Stimulated activated naive CD8-positive, alpha-beta T cell treated with anti-CD3 and anti-CD28 coated beads, Interleukin-15, Interleukin-2, amounts not matched to agents 100 ng/mL and 50 ng/mL, for 24 hours (primary cell): Measurements from ENCODE around the gene PLAAT3.
A peak's percentile ranks its signal among the peaks of the same experiment; 100 is the strongest.
"Not testable (repeated sequence)": the region's sequence is repeated elsewhere in the genome, so short reads cannot be mapped to it uniquely, and the experiment has no call there.

Experiments
- H3K27ac Mint-ChIP-seq: one replicate; pipeline ENCODE4 v1.8.0; 2021; ENCODE audit warnings: mild to moderate bottlenecking, mixed read lengths
- H3K27me3 Mint-ChIP-seq: one replicate; pipeline ENCODE4 v1.8.0; 2021; ENCODE audit warnings: mixed read lengths
- H3K36me3 Mint-ChIP-seq: one replicate; pipeline ENCODE4 v1.8.0; 2021; ENCODE audit warnings: low read depth, mixed read lengths
- H3K4me1 Mint-ChIP-seq: one replicate; pipeline ENCODE4 v1.8.0; 2021; ENCODE audit warnings: low read depth, mixed read lengths
- H3K4me3 Mint-ChIP-seq: one replicate; pipeline ENCODE4 v1.8.0; 2021; ENCODE audit warnings: mild to moderate bottlenecking, mixed read lengths
- H3K9me3 Mint-ChIP-seq: one replicate; pipeline ENCODE4 v1.8.0; 2021; ENCODE audit warnings: mixed read lengths

Gene PLAAT3

GRCh38 chr11:63592975-63593395, 21.2 kb downstream of the PLAAT3 start:
- Mint-ChIP-seq H3K4me3 (no peak overlapping the region), H3K27ac (no peak overlapping the region), H3K36me3 (peaks cover 5% of the 10 kb centered on the region), H3K27me3 (no peaks in the 10 kb centered on the region), H3K4me1 (no peaks in the 10 kb centered on the region), H3K9me3 (no peaks in the 10 kb centered on the region)

GRCh38 chr11:63590024-63590788, 24.0 kb downstream of the PLAAT3 start:
- H3K27me3 Mint-ChIP-seq, result no peaks in the 10 kb centered on the region
- H3K4me1 Mint-ChIP-seq, result no peaks in the 10 kb centered on the region
- H3K36me3 Mint-ChIP-seq, result peaks cover 5% of the 10 kb centered on the region
- H3K9me3 Mint-ChIP-seq, result no peaks in the 10 kb centered on the region
- no peak overlapping the region for H3K27ac Mint-ChIP-seq
- no peak overlapping the region for H3K4me3 Mint-ChIP-seq

- no peak overlapping the region for H3K4me3 Mint-ChIP-seq
- no peak overlapping the region for H3K27ac Mint-ChIP-seq
- H3K27me3 Mint-ChIP-seq, result no peaks in the 10 kb centered on the region
- H3K36me3 Mint-ChIP-seq, result peaks cover 5% of the 10 kb centered on the region
- H3K4me1 Mint-ChIP-seq, result no peaks in the 10 kb centered on the region
- H3K9me3 Mint-ChIP-seq, result no peaks in the 10 kb centered on the region
These were observed 25.2 kb downstream of the PLAAT3 start for GRCh38 chr11:63589000-63589399.

- Mint-ChIP-seq H3K9me3 (peaks cover 10% of the 10 kb centered on the region), H3K4me3 (no peak overlapping the region), H3K27ac (no peak overlapping the region), H3K27me3 (no peaks in the 10 kb centered on the region), H3K4me1 (peaks cover 15% of the 10 kb centered on the region), H3K36me3 (peaks cover 11% of the 10 kb centered on the region)
These were observed 27.6 kb downstream of the PLAAT3 start for GRCh38 chr11:63586451-63587166.

- Mint-ChIP-seq H3K9me3 (peaks cover 21% of the 10 kb centered on the region), H3K4me1 (peaks cover 17% of the 10 kb centered on the region), H3K36me3 (peaks cover 17% of the 10 kb centered on the region), H3K27me3 (no peaks in the 10 kb centered on the region), H3K27ac (no peak overlapping the region), H3K4me3 (no peak overlapping the region)
These were observed 30.9 kb downstream of the PLAAT3 start for GRCh38 chr11:63583357-63583677.

- H3K36me3 Mint-ChIP-seq, result peaks cover 19% of the 10 kb centered on the region
- H3K27me3 Mint-ChIP-seq, H3K4me3 Mint-ChIP-seq, H3K27ac Mint-ChIP-seq: not testable (repeated sequence)
- H3K4me1 Mint-ChIP-seq, result peaks cover 17% of the 10 kb centered on the region
- H3K9me3 Mint-ChIP-seq, result peaks cover 21% of the 10 kb centered on the region
These were observed 33.0 kb downstream of the PLAAT3 start for GRCh38 chr11:63581224-63581623.

- H3K9me3 Mint-ChIP-seq, result peaks cover 21% of the 10 kb centered on the region
- H3K27me3 Mint-ChIP-seq, H3K4me3 Mint-ChIP-seq, H3K27ac Mint-ChIP-seq: not testable (repeated sequence)
- peaks cover 32% of the 10 kb centered on the region for H3K4me1 Mint-ChIP-seq
- peaks cover 19% of the 10 kb centered on the region for H3K36me3 Mint-ChIP-seq
These were observed 35.4 kb downstream of the PLAAT3 start for GRCh38 chr11:63578882-63579281.

GRCh38 chr11:63574856-63575602, 39.2 kb downstream of the PLAAT3 start:
- no peaks in the 10 kb centered on the region for H3K27me3 Mint-ChIP-seq
- peak overlapping the region; percentile 84 for H3K27ac Mint-ChIP-seq
- H3K36me3 Mint-ChIP-seq, result peaks cover 3% of the 10 kb centered on the region
- H3K4me1 Mint-ChIP-seq, result peaks cover 27% of the 10 kb centered on the region
- H3K4me3 Mint-ChIP-seq, result peak overlapping the region; percentile 79
- H3K9me3 Mint-ChIP-seq, result no peaks in the 10 kb centered on the region

- Mint-ChIP-seq H3K27ac (peak overlapping the region; percentile 84), H3K9me3 (no peaks in the 10 kb centered on the region), H3K4me3 (peak overlapping the region; percentile 79), H3K27me3 (no peaks in the 10 kb centered on the region), H3K4me1 (peaks cover 27% of the 10 kb centered on the region), H3K36me3 (peaks cover 3% of the 10 kb centered on the region)
These were observed 40.1 kb downstream of the PLAAT3 start for GRCh38 chr11:63573881-63574855.

- H3K9me3 Mint-ChIP-seq, result no peaks in the 10 kb centered on the region
- H3K27ac Mint-ChIP-seq, result peak overlapping the region; percentile 29
- no peaks in the 10 kb centered on the region for H3K27me3 Mint-ChIP-seq
- no peaks in the 10 kb centered on the region for H3K36me3 Mint-ChIP-seq
- peaks cover 37% of the 10 kb centered on the region for H3K4me1 Mint-ChIP-seq
- H3K4me3 Mint-ChIP-seq, result no peak overlapping the region
These were observed 42.1 kb downstream of the PLAAT3 start for GRCh38 chr11:63572026-63572688.

- Mint-ChIP-seq H3K27me3 (no peaks in the 10 kb centered on the region), H3K4me3 (no peak overlapping the region), H3K36me3 (no peaks in the 10 kb centered on the region)
These were observed 44.7 kb downstream of the PLAAT3 start for GRCh38 chr11:63569570-63569969.

GRCh38 chr11:63567044-63567840, 47.0 kb downstream of the PLAAT3 start:
- Mint-ChIP-seq H3K4me3 (peak overlapping the region; percentile 44), H3K27ac (peak overlapping the region; percentile 92), H3K4me1 (peaks cover 52% of the 10 kb centered on the region)

More at GRCh38 chr11:63569570-63569969, 44.7 kb downstream of the PLAAT3 start:
- H3K4me1 Mint-ChIP-seq, result peaks cover 52% of the 10 kb centered on the region
- no peak overlapping the region for H3K27ac Mint-ChIP-seq
- no peaks in the 10 kb centered on the region for H3K9me3 Mint-ChIP-seq

GRCh38 chr11:63564784-63565350, 49.4 kb downstream of the PLAAT3 start:
- H3K4me3 Mint-ChIP-seq, result no peak overlapping the region
- no peaks in the 10 kb centered on the region for H3K27me3 Mint-ChIP-seq
- H3K36me3 Mint-ChIP-seq, result no peaks in the 10 kb centered on the region
- H3K27ac Mint-ChIP-seq, result peak overlapping the region; percentile 65
- no peaks in the 10 kb centered on the region for H3K9me3 Mint-ChIP-seq
- H3K4me1 Mint-ChIP-seq, result peaks cover 68% of the 10 kb centered on the region

More at GRCh38 chr11:63567044-63567840, 47.0 kb downstream of the PLAAT3 start:
- Mint-ChIP-seq H3K9me3 (no peaks in the 10 kb centered on the region), H3K27me3 (no peaks in the 10 kb centered on the region), H3K36me3 (no peaks in the 10 kb centered on the region)
